B cell (primary cell): ENCODE results near the gene TOPBP1. TPM values are rescaled to one million over a fixed set of nuclear protein-coding genes. Genes with fewer than 3 reads are reported as not detected.

Source experiments
- ATAC-seq: fragments of 200-7000 bp; cut with Tn5 transposase; one replicate; pipeline ENCODE4 v1.10.0; 2021; ENCODE audit warnings: low read depth, mild to moderate bottlenecking, moderate number of reproducible peaks, moderate library complexity
- CTCF ChIA-PET: fragments of 350-600 bp; sonication (Branson Sonifier 250); formaldehyde crosslinking; loops from one replicate; lab custom pipeline; 2021; ENCODE audit warnings: antibody characterized with exemption, inconsistent platforms; lab: Charles Lee
- POLR2A ChIA-PET: fragments of 350-600 bp; sonication (Branson Sonifier 250); formaldehyde crosslinking; loops from one replicate; lab custom pipeline; 2021; ENCODE audit warnings: antibody characterized with exemption; lab: Charles Lee
- DNase-seq: peaks from one replicate; pipeline ENCODE4 v3.0.0; 2013
- H2AFZ ChIP-seq: 2 replicates; pipeline ENCODE4 v1.6.1; 2012; ENCODE audit warnings: mild to moderate bottlenecking, low read depth, low read length; ENCODE audit not compliant: insufficient read depth, poor library complexity, severe bottlenecking
- H3K27ac ChIP-seq, 2 donors: 1 replicate in 1 of 2; 2 replicates in 1 of 2; pipeline ENCODE4 v1.5.1; 2012 to 2013; ENCODE audit warnings: low read length in 2 of 2, mild to moderate bottlenecking in 2 of 2, moderate library complexity in 1 of 2
- H3K27me3 ChIP-seq, 4 experiments: fragments of 200-600 bp in 1 of 4; sonication (generic) in 1 of 4; replicated peaks in 1 of 4; 1 replicate in 2 of 4; 2 replicates in 2 of 4; pipeline versions ENCODE4 v1.6.1 to v1.7.0; 2013 to 2016; ENCODE audit warnings: low read length in 3 of 4, mild to moderate bottlenecking in 2 of 4, mixed read lengths in 1 of 4, moderate library complexity in 1 of 4; ENCODE audit not compliant: insufficient read depth in 4 of 4, control insufficient read depth in 3 of 4; ENCODE audit errors: control extremely low read depth in 1 of 4
- H3K36me3 ChIP-seq, 2 experiments: replicated peaks in 1 of 2; 1 replicate in 1 of 2; 2 replicates in 1 of 2; pipeline versions ENCODE4 v1.6.1 to v1.7.1; 2013; ENCODE audit warnings: low read length in 1 of 2; ENCODE audit not compliant: insufficient read depth in 2 of 2, control insufficient read depth in 1 of 2; ENCODE audit errors: control extremely low read depth in 1 of 2, extremely low read depth in 1 of 2
- H3K4me1 ChIP-seq, 2 donors: fragments of 200-600 bp in 1 of 2; sonication (generic) in 1 of 2; 1 replicate in 1 of 2; 2 replicates in 1 of 2; pipeline versions ENCODE4 v1.5.1 to v1.6.1; 2013 to 2017; ENCODE audit warnings: low read length in 2 of 2; ENCODE audit not compliant: control insufficient read depth in 2 of 2, insufficient read depth in 2 of 2
- H3K4me2 ChIP-seq: replicated peaks from 2 replicates; pipeline ENCODE3; 2012; ENCODE audit warnings: mild to moderate bottlenecking, low read depth, low read length; ENCODE audit not compliant: poor library complexity, severe bottlenecking
- H3K4me3 ChIP-seq, 5 experiments: fragments of 200-600 bp in 1 of 5; sonication (generic) in 1 of 5; 1 replicate in 3 of 5; 2 replicates in 2 of 5; pipeline versions ENCODE4 v1.5.1 to v1.7.0; 2011 to 2016; ENCODE audit warnings: low read length in 4 of 5, mild to moderate bottlenecking in 4 of 5, low read depth in 2 of 5, control low read depth in 1 of 5, moderate library complexity in 1 of 5; ENCODE audit not compliant: insufficient read depth in 1 of 5; ENCODE audit errors: control extremely low read depth in 1 of 5, extremely low read depth in 1 of 5
- H3K79me2 ChIP-seq: fragments of 200-600 bp; sonication (generic); one replicate; pipeline ENCODE4 v1.6.0; 2016; ENCODE audit warnings: low read length; ENCODE audit not compliant: control insufficient read depth, insufficient read depth
- H3K9ac ChIP-seq: fragments of 200-600 bp; sonication (generic); 2 replicates; pipeline ENCODE4 v1.6.1; 2017; ENCODE audit warnings: mild to moderate bottlenecking, low read length, moderate library complexity
- H3K9me3 ChIP-seq, 3 donors: one replicate each; pipeline versions ENCODE4 v1.6.1 to v1.7.1; 2013; ENCODE audit warnings: low read length in 2 of 3; ENCODE audit not compliant: control insufficient read depth in 2 of 3, insufficient read depth in 1 of 3; ENCODE audit errors: control extremely low read depth in 1 of 3
- H4K20me1 ChIP-seq: 2 replicates; pipeline ENCODE4 v1.6.0; 2012; ENCODE audit warnings: mild to moderate bottlenecking, low read length; ENCODE audit not compliant: insufficient read depth, control insufficient read depth, poor library complexity, severe bottlenecking
- H3K27ac Mint-ChIP-seq: one replicate; pipeline ENCODE4 v1.8.0; 2021; ENCODE audit warnings: mixed read lengths
- H3K27me3 Mint-ChIP-seq: one replicate; pipeline ENCODE4 v1.8.0; 2021; ENCODE audit warnings: mixed read lengths
- H3K4me1 Mint-ChIP-seq: one replicate; pipeline ENCODE4 v1.8.0; 2021; ENCODE audit warnings: mixed read lengths
- H3K4me3 Mint-ChIP-seq: one replicate; pipeline ENCODE4 v1.8.0; 2021; ENCODE audit warnings: mixed read lengths
- H3K9me3 Mint-ChIP-seq: one replicate; pipeline ENCODE4 v1.8.0; 2022; ENCODE audit warnings: mixed read lengths; ENCODE audit not compliant: insufficient read depth
- CTCF ChIP-seq: fragments of 200-600 bp; IDR thresholded peaks from one replicate; pipeline ENCODE4 v1.8.0; 2022; ENCODE audit warnings: antibody characterized with exemption, mild to moderate bottlenecking
- EZH2 ChIP-seq: IDR thresholded peaks from 2 replicates; pipeline ENCODE4 v1.6.1; 2012; ENCODE audit warnings: borderline replicate concordance, low read depth, mild to moderate bottlenecking, moderate library complexity, low read length; ENCODE audit not compliant: insufficient read depth, poor library complexity, severe bottlenecking
- WGBS: methylation state at CpG from one replicate; pipeline ENCODE4 v1.1.5; 2013; ENCODE audit warnings: missing lambda C conversion rate; ENCODE audit not compliant: insufficient coverage; 5-methylcytosine and 5-hydroxymethylcytosine counted together
- intact Hi-C: fragments of 100-400 bp; cut with micrococcal nuclease; formaldehyde crosslinking; loops from one replicate; pipeline ENCODE4 v1.10.0; 2022
- polyA plus RNA-seq: library from polyadenylated mRNA; depleted of rRNA; stranded (reverse); fragments of >200 nt; gene quantifications from 2 replicates; pipeline ENCODE4 v1.2.3, GENCODE V29; 2012
- total RNA-seq, 2 donors: library from RNA; stranded (reverse); fragments of 120-200 nt in 1 of 2; gene quantifications; 1 replicate in 1 of 2; 2 replicates in 1 of 2; pipeline versions ENCODE4 v1.2.3 to v1.2.4, GENCODE V29; 2013 to 2022

TOPBP1 gene
- total and polyA plus RNA-seq, 2 donors (not counting 1 experiment from before 2014, with no cell fraction given), result 34.2 to 53.7 TPM

GRCh38 chr3:133699903-133700302, 38.2 kb upstream of the TOPBP1 start:
- peaks cover 11% of the 10 kb centered on the region for H3K27me3 Mint-ChIP-seq
- H3K27me3 ChIP-seq, result peaks cover 0 to 8% (median 2%) of the 10 kb centered on the region in 4 experiments
- no peak overlapping the region for H2AFZ ChIP-seq
- DNase-seq (no peak), ATAC-seq (no peak)
- H3K79me2 ChIP-seq, result no peaks in the 10 kb centered on the region
- no peaks in the 10 kb centered on the region for H3K36me3 ChIP-seq
- H3K4me1 ChIP-seq, result no peaks in the 10 kb centered on the region
- no peaks in the 10 kb centered on the region for H3K9me3 Mint-ChIP-seq
- H3K27ac ChIP-seq, result no peak overlapping the region
- H3K4me1 Mint-ChIP-seq, result no peaks in the 10 kb centered on the region
- POLR2A ChIA-PET, result no interaction called here
- no peak overlapping the region for H3K27ac Mint-ChIP-seq
- H3K4me3 Mint-ChIP-seq, result no peak overlapping the region
- no peak overlapping the region for H3K9ac ChIP-seq
- no peak overlapping the region for H3K4me3 ChIP-seq
- no peak overlapping the region for H3K4me2 ChIP-seq
- H3K9me3 ChIP-seq, result peaks cover 0 to 18% (median 8%) of the 10 kb centered on the region in 3 donors
- CTCF ChIA-PET, result no interaction called here
- TF ChIP-seq CTCF, result no peak
- TF ChIP-seq EZH2, result no peak
- 89% methylated on average over 2 of the region's 3 CpGs for WGBS
- H4K20me1 ChIP-seq, result no peaks in the 10 kb centered on the region
- intact Hi-C loops, result no loop called here

- Mint-ChIP-seq H3K27me3 (peaks cover 11% of the 10 kb centered on the region), H3K4me1 (no peaks in the 10 kb centered on the region), H3K4me3 (no peak overlapping the region), H3K9me3 (no peaks in the 10 kb centered on the region), H3K27ac (no peak overlapping the region)
- no peak for TF ChIP-seq CTCF
- TF ChIP-seq EZH2, result no peak
- Histone ChIP-seq H2AFZ (no peak overlapping the region), H3K4me1 (no peaks in the 10 kb centered on the region), H3K27me3 (peaks cover 0 to 5% (median 2%) of the 10 kb centered on the region in 4 experiments), H3K36me3 (no peaks in the 10 kb centered on the region), H3K79me2 (no peaks in the 10 kb centered on the region), H3K9me3 (peaks cover 0 to 18% (median 8%) of the 10 kb centered on the region in 3 donors), H3K9ac (no peak overlapping the region), H3K4me2 (no peak overlapping the region), H3K27ac (no peak overlapping the region), H4K20me1 (no peaks in the 10 kb centered on the region), H3K4me3 (no peak overlapping the region)
- WGBS, result 71% methylated on average over 1 of the region's 2 CpGs
- intact Hi-C loops, result no loop called here
- ATAC-seq, result no peak
- DNase-seq, result no peak
- CTCF ChIA-PET, result no interaction called here
- POLR2A ChIA-PET, result no interaction called here
Observed at GRCh38 chr3:133699467-133699866, 37.7 kb upstream of the TOPBP1 start.
